GM15510 (cell line): ENCODE results near the gene SLC35F3.

ENCODE experiments used
- POLR2A ChIP-seq: IDR thresholded peaks from 3 replicates; pipeline ENCODE4 v1.6.1; 2011; ENCODE audit warnings: borderline replicate concordance; ENCODE audit not compliant: insufficient read length; ENCODE audit errors: extremely low read depth

SLC35F3 gene

DNA sequence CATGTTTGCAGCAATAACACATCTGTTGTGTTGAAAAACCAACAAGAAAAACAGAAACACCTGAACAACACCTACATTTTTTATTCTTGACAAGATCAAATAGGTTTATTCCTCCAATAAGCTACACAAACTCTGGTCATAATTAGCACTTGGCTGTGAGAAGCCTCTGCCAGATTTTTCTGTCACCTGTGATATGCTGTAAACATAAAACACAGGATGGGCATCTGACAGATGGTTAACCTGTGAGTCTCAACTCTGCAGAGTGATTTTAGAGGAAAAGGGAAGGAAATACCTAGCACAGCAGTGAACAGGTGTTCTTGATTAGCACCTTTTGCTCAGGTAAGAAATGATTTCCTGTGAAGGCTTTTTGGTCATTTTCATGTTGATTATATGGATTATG, 293.4 kb downstream of the SLC35F3 start:
- no peak for TF ChIP-seq POLR2A

DNA sequence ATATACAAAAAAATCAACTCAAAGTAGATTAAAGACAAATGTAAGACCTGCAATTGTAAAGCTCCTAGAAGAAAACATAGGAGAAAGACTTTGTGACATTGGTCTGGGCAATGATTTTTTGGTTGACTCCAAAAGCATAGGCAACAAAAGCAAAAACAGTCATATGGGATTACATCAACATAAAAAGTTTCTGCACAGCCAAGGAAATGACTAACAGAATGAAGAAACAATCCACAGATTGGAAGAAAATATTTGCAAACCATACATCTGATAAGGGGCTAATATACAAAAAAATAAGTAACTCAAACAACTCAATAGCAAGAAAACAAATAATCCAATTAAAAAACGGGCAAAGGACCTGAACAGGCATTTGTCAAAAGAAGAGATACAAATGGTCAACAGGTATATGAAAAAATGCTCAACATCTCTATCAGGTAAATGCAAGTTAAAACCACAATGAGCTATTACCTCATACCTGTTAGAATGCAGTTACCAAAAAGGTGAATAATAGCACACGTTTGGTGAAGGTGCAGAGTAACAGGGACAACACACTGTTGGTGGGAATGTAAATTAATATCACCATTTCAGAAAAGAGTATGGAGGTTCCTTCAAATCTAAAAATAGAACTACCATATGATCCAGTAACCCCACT, 295.1 kb downstream of the SLC35F3 start:
- no peak for TF ChIP-seq POLR2A

DNA sequence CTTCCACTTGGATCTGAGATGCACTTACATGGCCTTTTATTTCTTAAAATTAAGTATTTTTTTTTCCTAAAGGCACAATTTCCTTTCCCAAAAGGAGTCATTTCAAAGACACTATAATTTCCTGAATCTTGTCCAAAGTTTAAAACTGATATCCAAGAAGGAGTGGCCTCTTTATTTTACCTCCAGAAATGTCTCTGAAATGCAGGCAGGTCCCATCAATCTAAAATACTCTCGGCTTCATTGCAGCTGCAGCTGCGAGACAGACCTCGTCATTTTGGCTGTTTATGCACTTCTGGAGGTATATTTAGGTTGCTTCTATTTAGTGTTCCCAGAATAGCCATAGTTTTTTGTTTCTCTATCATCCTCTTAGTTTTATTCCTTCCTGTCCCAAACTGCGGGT, 296.1 kb downstream of the SLC35F3 start:
- TF ChIP-seq POLR2A: no peak

DNA sequence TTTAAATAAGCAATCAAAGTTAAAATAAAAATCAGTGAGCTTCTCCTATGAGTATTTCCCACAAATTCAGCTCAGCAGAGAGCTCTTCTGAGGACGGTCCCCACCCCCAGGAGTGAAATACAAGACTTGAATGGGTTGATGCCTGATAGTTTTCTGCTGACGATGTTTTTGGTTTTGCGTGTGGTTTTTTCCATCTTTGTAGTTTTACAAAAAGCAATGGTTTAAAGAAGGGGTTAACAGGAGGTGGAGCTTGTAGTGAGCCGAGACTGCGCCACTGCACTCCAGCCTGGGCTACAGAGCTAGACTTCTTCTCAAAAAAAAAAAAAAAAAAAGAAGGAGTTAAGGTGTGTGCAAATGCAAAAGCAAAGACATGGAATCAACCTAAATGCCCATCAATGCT, 297.1 kb downstream of the SLC35F3 start:
- TF ChIP-seq POLR2A: no peak

DNA sequence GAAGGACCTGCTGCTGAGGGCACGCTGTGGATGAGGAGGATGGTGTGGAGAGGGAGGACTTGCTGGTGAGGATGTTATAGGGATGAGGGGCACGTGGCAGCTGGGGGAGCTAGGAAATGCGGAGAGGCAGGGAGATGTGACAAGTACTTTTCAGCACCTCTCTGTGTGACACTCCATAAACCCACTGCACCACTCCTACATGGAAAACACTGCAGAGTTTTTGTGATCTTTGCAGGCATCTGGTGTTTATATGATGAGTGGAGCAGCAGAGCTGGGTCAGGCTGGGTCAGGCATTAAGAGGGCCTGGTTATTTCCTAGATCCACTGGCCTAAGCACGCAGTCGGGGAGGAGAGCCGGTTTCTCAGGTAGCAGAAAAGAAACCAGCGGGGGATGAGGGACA, 301.5 kb downstream of the SLC35F3 start:
- TF ChIP-seq POLR2A: no peak

DNA sequence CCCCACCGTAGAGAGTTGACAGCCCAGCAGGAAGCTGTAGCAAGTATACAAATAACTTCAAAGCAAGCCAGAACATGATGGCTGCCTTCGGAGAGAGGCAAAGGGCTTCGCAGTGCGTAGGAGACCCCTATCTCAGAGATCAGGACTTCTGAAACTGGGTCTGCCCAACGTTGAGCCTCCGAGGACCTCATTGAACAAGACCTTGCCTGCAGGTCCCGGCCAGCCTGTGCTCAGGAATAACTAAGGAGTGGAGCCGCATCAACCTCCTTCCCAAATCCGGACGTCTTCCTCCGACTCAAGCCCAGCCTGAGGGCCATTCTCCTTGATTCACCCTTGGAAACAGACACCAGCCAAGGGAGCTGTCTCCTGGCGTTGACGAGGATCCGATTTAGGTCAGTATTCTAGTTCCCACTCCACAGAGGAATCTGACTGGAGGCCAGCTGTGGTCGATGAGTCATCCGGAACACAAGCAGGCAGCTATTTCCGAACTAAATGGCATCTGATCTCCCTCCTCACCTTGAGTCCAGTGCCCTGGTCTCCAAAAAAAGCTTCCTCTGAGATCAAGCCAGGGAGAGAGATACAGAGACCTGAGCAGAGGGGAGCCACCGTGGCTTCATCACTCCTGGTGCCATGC, 302.3 kb downstream of the SLC35F3 start:
- no peak for TF ChIP-seq POLR2A

DNA sequence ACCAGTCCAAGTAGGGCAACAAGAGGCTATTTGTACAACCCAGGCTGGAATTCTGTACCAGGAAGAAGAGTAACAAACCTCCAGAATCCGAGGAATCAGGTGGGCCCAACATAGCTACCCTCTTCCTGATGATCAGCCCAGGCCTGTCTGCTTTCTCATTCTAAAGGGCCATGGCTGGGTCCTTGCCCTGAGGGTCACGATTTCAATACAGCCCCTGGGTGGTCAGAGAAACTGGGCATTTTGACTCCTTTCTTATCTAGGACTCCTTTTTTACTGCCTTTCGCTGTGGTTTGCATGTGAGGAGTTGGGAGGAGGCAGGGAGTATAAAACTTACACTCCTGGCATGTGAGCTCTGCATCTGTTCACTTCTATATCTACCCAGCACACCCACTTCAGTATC, 303.9 kb downstream of the SLC35F3 start:
- TF ChIP-seq POLR2A: no peak

DNA sequence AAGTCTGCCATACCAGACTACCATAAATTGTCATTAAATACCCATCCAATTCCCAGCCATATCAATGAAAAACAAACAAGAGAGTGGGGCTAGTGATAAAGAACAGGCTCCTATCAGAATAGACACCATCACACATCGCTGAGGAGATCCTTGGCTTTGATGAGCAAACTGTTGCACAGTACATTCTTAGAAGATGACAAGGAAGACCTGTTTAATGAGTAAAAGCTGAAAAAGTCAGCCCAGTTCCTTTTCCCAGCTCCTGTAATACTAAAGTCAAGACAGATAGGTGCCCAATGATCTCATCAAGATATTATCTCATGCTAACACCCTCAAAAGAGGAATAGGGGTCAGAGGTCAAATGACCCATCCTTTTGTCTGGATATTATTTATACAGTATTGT, 304.3 kb downstream of the SLC35F3 start:
- no peak for TF ChIP-seq POLR2A

DNA sequence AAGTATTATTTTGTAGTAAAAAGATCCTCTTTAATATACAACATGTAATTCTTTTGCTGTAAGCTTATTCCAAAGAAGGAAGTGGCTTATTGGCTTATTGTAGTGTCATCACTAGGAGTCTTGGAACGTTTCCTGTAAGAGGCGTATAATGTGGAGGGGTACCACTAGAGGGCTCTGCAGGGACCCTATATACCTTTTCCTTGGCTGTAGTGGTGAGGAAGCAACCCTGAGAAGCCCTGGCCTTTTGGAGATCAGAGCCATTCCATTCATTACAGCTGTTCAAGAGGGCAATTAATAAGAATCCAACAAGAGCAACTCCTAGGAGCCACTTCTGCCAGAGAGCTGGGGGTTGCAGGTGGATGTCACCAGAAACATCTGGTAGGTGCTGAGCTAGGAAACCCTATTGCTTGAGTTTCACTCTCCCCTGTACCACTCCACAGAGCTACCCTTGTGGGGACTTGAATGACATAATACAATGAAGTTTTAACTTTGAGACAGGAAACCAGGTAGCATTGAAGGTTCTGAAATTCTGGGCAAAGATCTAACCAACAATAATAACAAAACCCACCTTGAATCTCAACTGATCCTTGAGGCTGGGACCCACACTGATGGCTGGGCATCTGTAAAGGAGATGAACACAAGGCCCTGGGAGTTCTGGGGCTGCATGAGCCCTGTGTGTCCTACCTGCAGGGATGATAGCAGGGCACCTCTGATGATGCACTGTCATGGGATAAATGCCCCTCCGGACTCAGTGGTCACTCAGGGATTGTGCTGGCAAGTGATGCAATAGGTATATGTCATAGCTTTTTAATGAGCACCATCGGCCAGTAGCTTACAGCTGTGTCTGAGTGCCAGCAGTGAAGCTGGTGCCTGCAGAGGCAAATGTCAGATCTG, 308.5 kb downstream of the SLC35F3 start:
- no peak for TF ChIP-seq POLR2A

DNA sequence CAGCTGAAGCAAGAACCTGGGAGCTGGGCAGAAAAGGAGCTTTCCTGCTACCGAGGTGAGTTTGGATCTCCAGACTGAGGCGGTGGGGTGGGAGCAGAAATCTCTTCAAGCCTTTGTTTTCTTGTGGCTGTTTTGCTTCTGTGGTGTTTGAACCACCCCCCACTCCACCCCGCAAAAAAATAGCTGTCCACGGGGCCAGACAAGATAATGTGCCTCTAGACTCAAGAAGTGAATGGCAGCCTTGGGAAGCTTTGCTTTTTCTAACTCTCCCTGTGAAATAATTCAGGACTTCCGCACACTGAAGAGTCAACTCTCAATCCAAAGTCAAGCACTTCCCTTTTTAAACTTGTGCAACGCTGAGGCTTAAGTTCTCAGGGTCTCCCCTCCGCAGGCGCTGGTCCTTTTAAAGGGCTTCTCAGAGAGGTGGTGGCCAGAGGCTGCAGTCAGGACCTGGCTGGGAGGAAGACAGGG, 309.2 kb downstream of the SLC35F3 start:
- TF ChIP-seq POLR2A: no peak

DNA sequence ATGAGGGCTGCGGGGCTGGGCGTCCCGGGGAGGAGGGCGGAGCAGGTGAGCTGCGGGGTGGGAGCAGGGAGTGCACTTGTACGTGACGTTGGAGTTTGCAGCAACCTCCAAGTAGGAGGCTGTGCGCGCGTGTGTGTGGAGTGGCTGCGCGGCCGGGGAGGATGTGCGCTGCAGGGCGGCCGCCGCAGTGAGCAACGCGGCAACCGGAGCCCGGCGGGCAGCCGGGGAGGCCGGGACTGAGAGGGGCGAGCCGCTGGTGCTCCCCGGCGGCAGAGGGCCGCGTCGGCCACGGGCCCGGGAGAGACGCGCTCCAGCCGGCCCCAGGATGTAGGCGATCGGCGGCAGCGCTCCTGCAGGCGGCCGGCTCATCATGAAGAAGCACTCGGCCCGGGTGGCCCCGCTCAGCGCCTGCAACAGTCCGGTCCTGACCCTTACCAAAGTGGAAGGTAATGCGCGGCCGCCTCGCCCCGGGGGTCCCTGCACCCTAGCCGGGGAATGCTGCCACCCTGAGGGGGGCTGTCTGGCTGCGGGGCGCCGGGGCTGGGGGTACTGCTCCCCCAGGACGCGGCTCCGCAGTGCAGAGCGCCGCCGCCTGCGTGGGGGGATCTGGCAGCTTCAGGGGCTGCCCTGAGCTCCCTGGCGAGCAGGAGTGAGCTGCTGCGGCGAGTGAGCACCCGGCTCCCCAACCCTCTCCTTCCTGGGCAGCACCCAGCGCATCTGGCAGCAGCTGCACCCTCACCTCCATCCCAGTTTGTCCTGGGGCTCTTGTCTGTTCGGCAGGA, 309.8 kb downstream of the SLC35F3 start:
- TF ChIP-seq POLR2A: no peak

DNA sequence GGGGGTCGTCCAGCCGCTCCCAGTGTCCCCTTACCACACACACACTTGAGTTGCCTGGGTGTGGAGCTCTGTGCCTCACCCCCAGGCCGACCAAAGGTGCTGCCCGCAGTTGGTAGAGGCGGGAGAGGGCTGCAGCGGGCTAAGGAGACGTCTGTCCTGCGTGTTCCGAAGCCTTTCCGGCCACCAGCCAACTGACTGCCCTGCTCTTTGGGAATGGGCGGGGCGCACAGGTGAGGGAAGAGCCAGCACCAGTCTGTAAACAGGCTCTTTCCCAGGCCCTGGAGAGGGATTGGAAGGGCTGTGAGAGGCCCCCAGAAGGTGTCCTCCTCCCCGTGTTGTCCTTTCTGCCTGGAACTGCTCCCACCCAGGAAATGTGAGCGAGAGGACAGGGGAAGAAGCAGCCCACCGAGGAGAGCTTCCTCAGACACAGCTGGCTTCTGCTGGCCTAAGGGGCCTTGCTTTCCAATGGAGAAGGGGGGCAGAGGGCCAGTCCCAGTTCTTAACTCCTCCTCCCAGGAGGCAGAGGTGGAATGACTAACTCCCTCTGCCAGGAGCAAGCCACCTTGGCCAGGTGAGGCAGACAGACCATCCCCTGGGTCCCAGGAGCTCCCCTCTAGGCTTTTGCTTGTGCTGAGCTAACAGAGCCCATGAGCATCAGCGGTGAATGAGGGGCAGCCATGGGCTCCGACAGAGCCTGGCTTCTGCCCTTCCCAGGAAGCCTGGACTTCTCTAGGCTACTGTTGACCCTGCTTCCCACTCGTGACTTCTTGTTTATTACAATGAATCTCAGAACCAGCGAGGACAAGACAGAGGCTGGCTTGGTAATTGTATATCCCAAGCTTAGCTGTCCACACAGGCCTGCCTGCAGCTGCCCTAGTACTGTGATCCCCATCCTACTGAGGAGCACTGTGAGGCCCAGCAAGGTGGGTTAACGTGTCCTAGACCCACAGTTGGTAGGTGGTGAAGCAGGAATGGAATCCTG, 310.7 kb downstream of the SLC35F3 start:
- no peak for TF ChIP-seq POLR2A

DNA sequence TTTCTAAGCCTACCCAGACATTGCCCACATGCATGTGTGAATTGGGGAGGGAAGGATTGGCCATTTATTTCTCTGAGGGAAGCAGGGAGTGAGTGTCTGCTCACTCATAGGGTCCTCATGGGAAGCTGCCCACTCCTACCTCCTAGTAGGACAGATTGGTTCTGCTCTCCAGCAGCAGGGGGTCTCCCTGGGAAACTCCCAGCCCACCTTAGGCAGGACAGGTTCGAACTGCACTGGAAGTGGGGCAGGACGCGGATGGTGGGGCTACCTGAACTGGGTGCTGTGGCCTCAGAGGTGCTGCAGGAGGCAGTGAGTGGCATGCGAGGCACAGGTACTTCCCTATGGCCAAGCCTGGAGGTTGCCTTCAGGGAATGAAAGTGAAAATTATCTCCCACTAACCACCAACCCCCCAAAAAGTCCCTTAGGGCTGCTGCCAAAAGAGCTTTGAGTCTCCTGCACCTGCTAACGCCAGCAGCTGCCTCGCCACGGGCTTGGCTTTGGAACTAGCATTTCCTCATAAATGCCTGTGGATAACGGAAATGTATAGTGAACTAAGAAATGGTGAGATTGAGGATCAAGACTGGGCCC, 311.7 kb downstream of the SLC35F3 start:
- TF ChIP-seq POLR2A: no peak
